ENCODE results near the gene GABRA4.

Gene GABRA4

GRCh38 chr4:46977245-46977644, 16.1 kb downstream of the GABRA4 start:
- DNase-seq = no peak

GRCh38 chr4:46975812-46976553, 17.4 kb downstream of the GABRA4 start:
- no peak for DNase-seq

DNA sequence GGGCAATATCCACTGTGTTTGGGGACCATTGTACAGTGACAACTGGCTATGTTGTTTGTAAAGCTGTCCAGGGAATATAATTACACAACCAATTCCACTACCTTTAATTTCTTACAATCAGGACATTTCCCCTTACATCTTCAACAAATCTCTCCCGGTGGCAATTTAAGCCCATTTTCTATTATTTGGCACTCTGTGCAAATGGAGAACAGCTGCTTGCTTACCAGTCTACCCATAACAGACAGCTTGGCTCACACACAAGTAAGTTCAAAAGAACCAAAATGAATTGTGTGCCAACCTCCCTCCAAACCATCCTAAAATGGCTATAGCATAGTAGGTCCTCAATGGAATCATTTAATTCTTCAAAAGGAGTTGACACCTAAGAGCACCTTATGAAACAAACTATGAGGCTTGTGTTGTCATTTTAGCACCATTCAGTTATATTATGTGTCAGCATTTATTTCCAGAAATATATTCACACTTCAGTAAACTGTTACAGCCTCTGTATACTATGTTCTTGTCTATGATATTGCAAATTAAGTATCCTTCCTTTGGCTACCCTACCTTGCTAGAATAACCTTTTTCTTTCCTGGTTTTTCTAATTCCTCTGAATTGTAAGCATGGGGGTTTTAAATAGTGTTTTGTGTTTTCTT, 18.4 kb downstream of the GABRA4 start:
- DNase-seq = no peak

DNA sequence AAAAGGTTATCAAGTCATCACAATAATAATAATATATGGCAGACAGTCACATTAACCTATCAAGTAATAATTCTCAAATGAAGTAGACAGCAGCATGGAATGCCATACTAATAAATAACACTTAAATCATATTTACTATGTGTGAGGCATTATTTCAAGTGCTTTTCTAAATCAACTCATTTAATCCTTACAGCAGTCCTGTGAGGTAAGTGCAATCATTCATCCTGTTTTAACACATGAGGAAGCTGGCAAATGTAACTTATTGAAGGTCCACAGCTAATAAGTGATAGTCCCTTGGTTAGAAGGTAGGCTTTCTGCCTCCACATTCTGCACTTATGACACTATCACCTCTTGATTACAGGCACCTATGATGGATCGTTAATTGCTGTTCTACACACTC, 24.5 kb downstream of the GABRA4 start:
- DNase-seq = no peak

- no peak for DNase-seq
Observed at GRCh38 chr4:46967631-46968030, 25.8 kb downstream of the GABRA4 start.

DNA sequence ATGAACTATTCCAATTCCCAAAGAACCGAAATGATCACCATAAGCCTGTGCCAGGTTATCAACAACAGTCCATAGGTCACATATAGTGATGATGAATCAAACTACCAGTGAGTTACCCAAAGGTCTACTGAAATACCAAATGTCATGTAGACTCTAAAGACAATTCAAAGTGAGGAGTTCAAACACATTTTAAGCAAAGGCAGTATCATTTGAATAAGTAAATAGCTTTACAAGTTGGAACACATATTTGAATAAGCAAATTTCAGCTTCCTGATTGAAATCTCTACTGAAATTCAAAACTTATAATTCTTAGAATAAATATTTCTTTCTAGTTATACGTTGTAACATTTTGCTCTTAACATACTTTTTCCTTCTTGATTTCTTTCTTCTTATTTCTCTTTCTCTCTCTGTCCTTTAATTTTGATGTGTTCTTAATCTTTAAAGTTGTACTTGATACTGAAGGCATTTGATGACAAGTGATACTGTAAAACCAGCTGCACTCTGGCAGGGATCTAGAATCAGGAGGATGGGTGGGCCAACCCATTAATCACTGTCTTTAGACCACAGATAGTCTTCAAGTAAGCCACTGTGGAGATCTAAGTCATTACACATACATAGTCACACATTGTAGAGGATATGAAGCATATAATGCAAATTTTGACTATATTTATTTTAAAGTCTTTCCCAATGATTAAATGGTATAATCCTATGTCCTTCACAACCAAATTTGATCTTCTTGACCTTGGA, 34.5 kb downstream of the GABRA4 start:
- no peak for DNase-seq

DNA sequence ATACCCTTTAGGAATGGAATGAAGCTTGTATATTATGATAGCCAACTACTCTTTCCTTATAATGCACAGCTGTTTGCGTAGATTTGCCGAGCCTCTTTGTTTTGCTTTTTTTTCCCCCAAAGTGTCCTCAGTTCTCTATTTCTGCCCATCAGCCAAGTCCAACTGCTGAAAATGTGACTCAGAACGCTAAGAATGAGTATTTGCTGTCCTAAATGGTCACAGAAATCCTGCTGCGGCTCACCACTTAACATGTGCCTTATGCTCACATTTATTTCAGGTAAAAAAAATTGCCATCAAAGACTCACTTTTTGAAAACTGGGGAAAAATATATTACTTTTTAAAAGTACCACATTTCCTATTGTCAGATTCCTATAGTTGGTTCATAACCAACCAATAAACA, 36.9 kb downstream of the GABRA4 start:
- DNase-seq = no peak

DNA sequence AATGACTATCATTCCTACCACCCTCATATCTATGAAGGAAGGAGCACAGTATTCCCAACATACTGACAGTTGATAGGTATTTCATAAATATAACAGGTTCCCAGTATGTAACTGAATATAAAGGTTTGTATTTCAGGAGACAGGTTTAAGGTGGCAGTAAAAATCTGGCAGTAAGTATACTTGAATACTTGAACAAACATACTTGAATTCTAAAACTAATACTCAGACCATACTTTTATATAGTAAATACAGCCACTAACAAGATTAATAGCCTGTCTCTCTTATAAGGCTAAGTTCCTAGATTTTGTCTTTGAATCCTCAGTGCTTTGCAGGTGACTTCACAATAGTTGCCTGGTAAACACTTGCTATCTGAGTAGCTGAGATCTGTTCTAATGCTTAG, 37.8 kb downstream of the GABRA4 start:
- DNase-seq = no peak

GRCh38 chr4:46954643-46955042, 38.7 kb downstream of the GABRA4 start:
- DNase-seq = no peak

GRCh38 chr4:46953564-46953963, 39.8 kb downstream of the GABRA4 start:
- DNase-seq = no peak

GRCh38 chr4:46952451-46952850, 40.9 kb downstream of the GABRA4 start:
- DNase-seq = no peak

- DNase-seq = no peak
Observed at GRCh38 chr4:46950826-46951225, 42.6 kb downstream of the GABRA4 start.

- no peak for DNase-seq
Observed at GRCh38 chr4:46949822-46950221, 43.6 kb downstream of the GABRA4 start.

- DNase-seq = no peak
Observed at GRCh38 chr4:46947541-46947940, 45.8 kb downstream of the GABRA4 start.

- no peak for DNase-seq
Observed at GRCh38 chr4:46946919-46947536, 46.4 kb downstream of the GABRA4 start.

- no peak for DNase-seq
Observed at GRCh38 chr4:46945062-46945461, 48.3 kb downstream of the GABRA4 start.

DNA sequence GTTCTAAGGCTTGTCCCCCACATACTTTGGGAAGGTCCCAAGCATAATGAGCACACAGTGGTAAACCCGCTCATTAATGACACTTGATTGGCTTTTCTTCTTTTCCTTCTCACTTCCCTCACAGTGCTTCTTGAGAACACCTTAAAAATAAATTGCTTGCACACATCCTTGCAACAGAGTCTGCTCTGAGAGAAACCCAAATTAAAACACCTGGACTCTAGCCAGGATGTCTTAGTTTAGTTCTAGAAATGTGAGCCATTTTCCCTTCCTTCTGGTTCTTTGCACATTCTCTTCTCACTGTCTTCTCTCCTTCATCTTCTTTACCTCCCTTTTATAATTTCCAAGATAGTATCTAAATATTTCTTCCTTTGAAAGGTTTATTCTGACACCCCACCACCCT, 49.0 kb downstream of the GABRA4 start:
- no peak for DNase-seq

DNA sequence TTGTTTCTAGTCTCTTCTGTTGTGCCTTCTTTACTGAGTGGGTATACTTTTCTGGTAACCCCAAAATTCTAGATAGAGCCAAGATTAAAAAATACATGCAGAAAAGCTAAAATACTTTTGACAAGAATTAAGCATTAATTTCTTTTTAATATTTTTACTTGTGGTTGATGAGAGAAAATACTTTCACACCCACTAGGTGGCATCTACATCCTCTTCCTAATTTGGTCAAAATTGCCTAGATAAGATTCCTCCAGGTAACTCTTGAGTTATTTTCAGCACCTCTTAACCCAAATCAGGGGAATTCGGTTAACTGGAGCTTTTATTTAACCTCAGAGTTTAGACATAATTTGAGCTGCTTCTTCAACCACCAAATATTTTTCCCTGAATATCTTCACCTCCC, 55.9 kb downstream of the GABRA4 start:
- DNase-seq = no peak

DNA sequence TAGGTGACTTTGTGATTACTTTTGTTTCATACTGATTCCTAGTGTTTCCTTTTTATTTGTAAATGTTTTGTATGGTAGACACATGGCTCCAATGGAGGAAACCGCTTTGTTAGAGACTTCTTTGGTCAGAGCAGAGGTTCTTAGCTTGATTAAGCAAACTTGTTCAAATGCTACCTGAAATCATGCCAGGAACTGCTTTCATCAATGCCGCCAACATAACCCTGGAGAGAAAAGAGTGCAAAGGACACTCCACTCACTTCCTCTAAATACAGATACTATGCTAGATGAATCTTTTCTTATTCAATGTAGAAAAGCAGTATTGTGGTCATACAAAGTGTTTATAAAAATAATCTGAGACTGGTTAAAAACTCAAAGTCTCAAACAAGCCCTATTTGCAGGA, 58.7 kb downstream of the GABRA4 start:
- no peak for DNase-seq

GRCh38 chr4:46933686-46934085, 59.7 kb downstream of the GABRA4 start:
- DNase-seq = no peak

- DNase-seq = no peak
Observed at GRCh38 chr4:46931981-46932380, 61.4 kb downstream of the GABRA4 start.

DNA sequence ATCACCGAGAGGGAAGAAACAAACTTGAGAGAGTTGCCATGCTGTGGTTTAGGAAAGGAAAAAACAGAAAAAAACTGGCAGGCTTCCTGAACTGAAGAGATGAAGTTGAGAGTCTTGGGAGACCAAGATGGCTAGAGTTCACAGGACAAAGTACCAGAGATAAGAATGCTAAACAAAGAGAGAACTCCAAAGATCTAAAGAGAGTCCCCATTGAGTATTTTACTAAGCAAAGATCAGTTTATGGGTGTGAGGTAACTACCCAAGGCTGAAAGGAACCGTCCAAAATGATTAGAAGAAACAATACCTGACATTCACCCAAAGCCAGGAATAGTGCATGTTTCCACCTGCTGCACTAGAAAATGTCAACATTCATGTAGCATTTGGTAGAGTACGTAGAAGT, 62.5 kb downstream of the GABRA4 start:
- no peak for DNase-seq

DNA sequence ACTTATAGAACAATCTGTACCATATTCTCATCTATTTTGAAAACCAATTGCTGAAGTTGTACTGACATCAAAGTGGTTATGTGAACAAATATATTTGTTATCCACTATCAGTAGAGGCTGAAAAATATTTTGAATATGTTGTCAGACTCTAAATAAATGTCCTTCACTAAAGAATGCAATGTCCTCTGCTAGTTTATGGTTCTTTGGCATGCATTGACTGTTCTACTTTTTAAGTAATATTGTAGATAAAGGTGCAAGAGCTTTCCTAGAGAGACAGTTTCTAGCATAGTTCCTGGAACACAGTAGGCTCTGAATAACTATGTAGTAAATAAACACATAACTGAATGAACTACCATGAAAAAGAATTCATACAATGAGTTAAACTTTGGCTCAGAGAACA, 66.2 kb downstream of the GABRA4 start:
- DNase-seq = no peak

Measured in CD4-positive, alpha-beta T cell treated with Interleukin-6 for 4 hours (primary cell).